B cell (primary cell): ENCODE data around the gene KMT2A. TPM values are rescaled to one million over a fixed set of nuclear protein-coding genes. Genes with fewer than 3 reads are reported as not detected.

ENCODE experiments used
- ATAC-seq: fragments of 200-7000 bp; cut with Tn5 transposase; one replicate; pipeline ENCODE4 v1.10.0; 2021; ENCODE audit warnings: low read depth, mild to moderate bottlenecking, moderate number of reproducible peaks, moderate library complexity
- CTCF ChIA-PET: fragments of 350-600 bp; sonication (Branson Sonifier 250); formaldehyde crosslinking; loops from one replicate; lab custom pipeline; 2021; ENCODE audit warnings: antibody characterized with exemption, inconsistent platforms; lab: Charles Lee
- POLR2A ChIA-PET: fragments of 350-600 bp; sonication (Branson Sonifier 250); formaldehyde crosslinking; loops from one replicate; lab custom pipeline; 2021; ENCODE audit warnings: antibody characterized with exemption; lab: Charles Lee
- DNase-seq: peaks from one replicate; pipeline ENCODE4 v3.0.0; 2013
- H2AFZ ChIP-seq: 2 replicates; pipeline ENCODE4 v1.6.1; 2012; ENCODE audit warnings: mild to moderate bottlenecking, low read depth, low read length; ENCODE audit not compliant: insufficient read depth, poor library complexity, severe bottlenecking
- H3K27ac ChIP-seq, 2 donors: 1 replicate in 1 of 2; 2 replicates in 1 of 2; pipeline ENCODE4 v1.5.1; 2012 to 2013; ENCODE audit warnings: low read length in 2 of 2, mild to moderate bottlenecking in 2 of 2, moderate library complexity in 1 of 2
- H3K27me3 ChIP-seq, 4 experiments: fragments of 200-600 bp in 1 of 4; sonication (generic) in 1 of 4; replicated peaks in 1 of 4; 1 replicate in 2 of 4; 2 replicates in 2 of 4; pipeline versions ENCODE4 v1.6.1 to v1.7.0; 2013 to 2016; ENCODE audit warnings: low read length in 3 of 4, mild to moderate bottlenecking in 2 of 4, mixed read lengths in 1 of 4, moderate library complexity in 1 of 4; ENCODE audit not compliant: insufficient read depth in 4 of 4, control insufficient read depth in 3 of 4; ENCODE audit errors: control extremely low read depth in 1 of 4
- H3K36me3 ChIP-seq, 2 experiments: replicated peaks in 1 of 2; 1 replicate in 1 of 2; 2 replicates in 1 of 2; pipeline versions ENCODE4 v1.6.1 to v1.7.1; 2013; ENCODE audit warnings: low read length in 1 of 2; ENCODE audit not compliant: insufficient read depth in 2 of 2, control insufficient read depth in 1 of 2; ENCODE audit errors: control extremely low read depth in 1 of 2, extremely low read depth in 1 of 2
- H3K4me1 ChIP-seq, 2 donors: fragments of 200-600 bp in 1 of 2; sonication (generic) in 1 of 2; 1 replicate in 1 of 2; 2 replicates in 1 of 2; pipeline versions ENCODE4 v1.5.1 to v1.6.1; 2013 to 2017; ENCODE audit warnings: low read length in 2 of 2; ENCODE audit not compliant: control insufficient read depth in 2 of 2, insufficient read depth in 2 of 2
- H3K4me2 ChIP-seq: replicated peaks from 2 replicates; pipeline ENCODE3; 2012; ENCODE audit warnings: mild to moderate bottlenecking, low read depth, low read length; ENCODE audit not compliant: poor library complexity, severe bottlenecking
- H3K4me3 ChIP-seq, 5 experiments: fragments of 200-600 bp in 1 of 5; sonication (generic) in 1 of 5; 1 replicate in 3 of 5; 2 replicates in 2 of 5; pipeline versions ENCODE4 v1.5.1 to v1.7.0; 2011 to 2016; ENCODE audit warnings: low read length in 4 of 5, mild to moderate bottlenecking in 4 of 5, low read depth in 2 of 5, control low read depth in 1 of 5, moderate library complexity in 1 of 5; ENCODE audit not compliant: insufficient read depth in 1 of 5; ENCODE audit errors: control extremely low read depth in 1 of 5, extremely low read depth in 1 of 5
- H3K79me2 ChIP-seq: fragments of 200-600 bp; sonication (generic); one replicate; pipeline ENCODE4 v1.6.0; 2016; ENCODE audit warnings: low read length; ENCODE audit not compliant: control insufficient read depth, insufficient read depth
- H3K9ac ChIP-seq: fragments of 200-600 bp; sonication (generic); 2 replicates; pipeline ENCODE4 v1.6.1; 2017; ENCODE audit warnings: mild to moderate bottlenecking, low read length, moderate library complexity
- H3K9me3 ChIP-seq, 3 donors: one replicate each; pipeline versions ENCODE4 v1.6.1 to v1.7.1; 2013; ENCODE audit warnings: low read length in 2 of 3; ENCODE audit not compliant: control insufficient read depth in 2 of 3, insufficient read depth in 1 of 3; ENCODE audit errors: control extremely low read depth in 1 of 3
- H4K20me1 ChIP-seq: 2 replicates; pipeline ENCODE4 v1.6.0; 2012; ENCODE audit warnings: mild to moderate bottlenecking, low read length; ENCODE audit not compliant: insufficient read depth, control insufficient read depth, poor library complexity, severe bottlenecking
- H3K27ac Mint-ChIP-seq: one replicate; pipeline ENCODE4 v1.8.0; 2021; ENCODE audit warnings: mixed read lengths
- H3K27me3 Mint-ChIP-seq: one replicate; pipeline ENCODE4 v1.8.0; 2021; ENCODE audit warnings: mixed read lengths
- H3K4me1 Mint-ChIP-seq: one replicate; pipeline ENCODE4 v1.8.0; 2021; ENCODE audit warnings: mixed read lengths
- H3K4me3 Mint-ChIP-seq: one replicate; pipeline ENCODE4 v1.8.0; 2021; ENCODE audit warnings: mixed read lengths
- H3K9me3 Mint-ChIP-seq: one replicate; pipeline ENCODE4 v1.8.0; 2022; ENCODE audit warnings: mixed read lengths; ENCODE audit not compliant: insufficient read depth
- CTCF ChIP-seq: fragments of 200-600 bp; IDR thresholded peaks from one replicate; pipeline ENCODE4 v1.8.0; 2022; ENCODE audit warnings: antibody characterized with exemption, mild to moderate bottlenecking
- EZH2 ChIP-seq: IDR thresholded peaks from 2 replicates; pipeline ENCODE4 v1.6.1; 2012; ENCODE audit warnings: borderline replicate concordance, low read depth, mild to moderate bottlenecking, moderate library complexity, low read length; ENCODE audit not compliant: insufficient read depth, poor library complexity, severe bottlenecking
- WGBS: methylation state at CpG from one replicate; pipeline ENCODE4 v1.1.5; 2013; ENCODE audit warnings: missing lambda C conversion rate; ENCODE audit not compliant: insufficient coverage; 5-methylcytosine and 5-hydroxymethylcytosine counted together
- intact Hi-C: fragments of 100-400 bp; cut with micrococcal nuclease; formaldehyde crosslinking; loops from one replicate; pipeline ENCODE4 v1.10.0; 2022
- polyA plus RNA-seq: library from polyadenylated mRNA; depleted of rRNA; stranded (reverse); fragments of >200 nt; gene quantifications from 2 replicates; pipeline ENCODE4 v1.2.3, GENCODE V29; 2012
- total RNA-seq, 2 donors: library from RNA; stranded (reverse); fragments of 120-200 nt in 1 of 2; gene quantifications; 1 replicate in 1 of 2; 2 replicates in 1 of 2; pipeline versions ENCODE4 v1.2.3 to v1.2.4, GENCODE V29; 2013 to 2022

KMT2A gene
- total and polyA plus RNA-seq, 2 donors (not counting 1 experiment from before 2014, with no cell fraction given), result 32.1 to 175 TPM

GRCh38 chr11:118438314-118438931, 2.1 kb downstream of the KMT2A start:
- Histone ChIP-seq H3K27ac (peak overlapping the region; percentile 83 to 94), H3K9ac (peak overlapping the region; percentile 77), H4K20me1 (peaks cover 62% of the 10 kb centered on the region), H3K4me2 (peak overlapping the region; percentile 95), H3K27me3 (no peaks in the 10 kb centered on the region), H3K79me2 (peaks cover 68% of the 10 kb centered on the region), H3K9me3 (no peaks in the 10 kb centered on the region), H2AFZ (peak overlapping the region; percentile 79), H3K4me3 (peak overlapping the region; percentile 70 to 89 (median 80)), H3K4me1 (peaks cover 42 to 44% of the 10 kb centered on the region in 2 donors), H3K36me3 (peaks cover 0 to 7% of the 10 kb centered on the region in 2 experiments)
- Mint-ChIP-seq H3K9me3 (no peaks in the 10 kb centered on the region), H3K27me3 (no peaks in the 10 kb centered on the region), H3K4me1 (peaks cover 63% of the 10 kb centered on the region), H3K4me3 (peak overlapping the region; percentile 96), H3K27ac (peak overlapping the region; percentile 95)
- CTCF ChIA-PET, result interaction anchor here (0.7 to 1.2 kb wide), 4 partner anchors 24 to 138 kb away, joined by 3 to 4 read pairs (median 3); no protein-coding TSS in a partner anchor
- TF ChIP-seq EZH2, result no peak
- TF ChIP-seq CTCF, result no peak
- intact Hi-C loops, result loop anchor here (2.0 to 10.0 kb wide), 6 partner anchors 92 to 621 kb away; partner anchors contain the start of genes ARCN1, DDX6, MPZL3 and TMEM25
- ATAC-seq (peak; percentile 13), DNase-seq (peak; percentile 82)
- 1% methylated on average over 11 of the region's 14 CpGs for WGBS
- POLR2A ChIA-PET, result interaction anchor here (0.6 to 0.7 kb wide), 2 partner anchors 516 to 623 kb away, joined by 3 to 6 read pairs; no protein-coding TSS in a partner anchor

DNA sequence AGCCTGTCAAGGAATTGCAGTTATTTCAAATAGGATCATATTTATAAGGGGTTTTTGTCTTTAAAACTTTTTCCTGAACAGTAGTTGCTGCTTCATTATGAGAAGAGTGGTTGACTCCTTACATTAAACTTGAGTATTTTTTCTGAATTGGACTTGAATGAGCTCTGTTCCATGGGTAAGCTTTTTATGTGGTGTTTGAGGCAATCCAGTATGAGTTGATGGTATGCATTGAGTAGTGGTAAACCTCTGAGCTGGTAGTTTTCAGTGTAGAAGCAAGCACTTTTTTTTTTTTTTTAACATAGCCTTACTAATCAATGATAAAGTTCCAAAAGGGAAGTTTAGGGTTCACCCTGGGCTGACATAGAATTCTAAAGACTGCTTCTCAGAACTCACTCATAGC, 3.4 kb downstream of the KMT2A start:
- ChIA-PET CTCF (interaction anchor here (0.7 to 1.2 kb wide), 3 partner anchors 30 to 49 kb away, joined by 3 to 4 read pairs (median 4); no protein-coding TSS in a partner anchor), POLR2A (interaction anchor here (0.7 kb wide), 1 partner anchor 57 kb away, joined by 5 read pairs; no protein-coding TSS in a partner anchor)
- Histone ChIP-seq H3K4me1 (peaks cover 44 to 49% of the 10 kb centered on the region in 2 donors), H3K27me3 (no peaks in the 10 kb centered on the region), H3K4me2 (no peak overlapping the region), H3K4me3 (no peak overlapping the region), H3K9ac (no peak overlapping the region), H3K79me2 (peaks cover 81% of the 10 kb centered on the region), H2AFZ (no peak overlapping the region), H3K36me3 (peaks cover 0 to 7% of the 10 kb centered on the region in 2 experiments), H3K9me3 (no peaks in the 10 kb centered on the region), H3K27ac (peak overlapping the region in 1 of 2 donors; percentile 94), H4K20me1 (peaks cover 75% of the 10 kb centered on the region)
- peak overlapping the region; percentile 42 for H3K4me3 Mint-ChIP-seq
- intact Hi-C loops, result loop anchor here (2.0 to 10.0 kb wide), 6 partner anchors 91 to 622 kb away; partner anchors contain the start of genes ARCN1, DDX6, MPZL3 and TMEM25
- TF ChIP-seq EZH2 (no peak), CTCF (no peak)
- H3K27ac Mint-ChIP-seq, result peak overlapping the region; percentile 53
- DNase-seq, result no peak
- no peaks in the 10 kb centered on the region for H3K27me3 Mint-ChIP-seq
- no peak for ATAC-seq
- H3K9me3 Mint-ChIP-seq, result no peaks in the 10 kb centered on the region
- peaks cover 69% of the 10 kb centered on the region for H3K4me1 Mint-ChIP-seq
